Activated T-helper 9 cell treated with anti-CD3 and anti-CD28 coated beads, Interleukin-2, amount 50 U/mL, for 16 hours (primary cell): Measurements from ENCODE around the gene L3MBTL2.
A peak's percentile ranks its signal among the peaks of the same experiment; 100 is the strongest.

Experiments
- DNase-seq: peaks from one replicate; pipeline ENCODE4 v3.0.0-alpha.2; 2020; ENCODE audit warnings: low read depth

Gene L3MBTL2

GRCh38 chr22:41215409-41215808 is 10.3 kb downstream of the L3MBTL2 start:
- DNase-seq: no peak

DNA sequence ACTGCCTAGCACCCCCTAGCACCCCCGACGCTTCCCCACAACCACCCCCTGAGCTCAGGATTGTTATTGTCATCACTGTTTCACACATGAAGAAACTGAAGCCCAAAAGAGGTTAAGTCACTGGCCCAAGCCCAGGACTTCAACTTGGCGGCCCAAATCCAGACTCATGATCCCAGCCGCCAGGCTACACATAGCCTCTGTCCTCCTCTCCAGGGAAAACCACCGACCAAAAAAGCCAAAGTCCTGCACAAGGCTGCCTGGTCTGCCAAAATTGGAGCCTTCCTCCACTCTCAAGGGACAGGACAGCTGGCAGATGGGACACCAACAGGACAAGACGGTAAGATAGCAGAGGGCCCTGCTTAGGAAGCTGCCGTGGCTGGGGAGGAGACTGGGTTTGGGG is 10.8 kb downstream of the L3MBTL2 start:
- DNase-seq: no peak

GRCh38 chr22:41216984-41217383 is 11.9 kb downstream of the L3MBTL2 start:
- DNase-seq: no peak

- no peak for DNase-seq
Measured at GRCh38 chr22:41217553-41218157, 12.5 kb downstream of the L3MBTL2 start.

DNA sequence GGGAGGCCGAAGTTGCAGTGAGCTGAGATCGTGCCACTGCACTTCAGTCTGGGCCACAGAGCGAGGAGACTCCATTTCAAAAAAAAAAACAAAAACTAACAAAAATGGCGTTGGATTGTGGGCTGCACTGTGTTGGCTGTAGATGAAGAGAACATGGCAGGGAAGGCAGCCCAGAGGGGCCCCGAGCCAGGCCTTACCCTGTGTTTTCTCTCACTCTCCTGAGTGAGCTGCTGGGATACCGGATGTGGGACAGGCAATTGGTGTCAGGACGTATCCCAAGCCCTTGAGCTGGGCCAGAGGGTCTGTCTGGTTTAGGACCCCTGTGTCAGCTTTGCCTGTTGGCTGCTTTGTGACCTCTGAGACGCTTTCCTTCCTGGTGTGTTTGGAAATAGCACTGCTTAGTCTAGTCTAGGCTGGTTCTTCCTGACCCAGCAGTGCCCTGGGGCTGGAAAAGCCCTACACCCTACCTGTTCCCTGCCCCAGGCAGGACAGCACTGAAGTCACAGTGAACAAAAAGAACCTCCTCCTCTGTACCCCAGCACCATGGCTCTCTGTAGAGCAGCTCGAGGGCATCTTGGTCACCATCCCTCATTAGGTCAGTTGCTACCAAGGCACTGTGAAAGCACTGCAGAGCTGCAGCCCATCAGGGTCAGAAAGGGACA is 17.9 kb downstream of the L3MBTL2 start:
- DNase-seq: no peak

DNA sequence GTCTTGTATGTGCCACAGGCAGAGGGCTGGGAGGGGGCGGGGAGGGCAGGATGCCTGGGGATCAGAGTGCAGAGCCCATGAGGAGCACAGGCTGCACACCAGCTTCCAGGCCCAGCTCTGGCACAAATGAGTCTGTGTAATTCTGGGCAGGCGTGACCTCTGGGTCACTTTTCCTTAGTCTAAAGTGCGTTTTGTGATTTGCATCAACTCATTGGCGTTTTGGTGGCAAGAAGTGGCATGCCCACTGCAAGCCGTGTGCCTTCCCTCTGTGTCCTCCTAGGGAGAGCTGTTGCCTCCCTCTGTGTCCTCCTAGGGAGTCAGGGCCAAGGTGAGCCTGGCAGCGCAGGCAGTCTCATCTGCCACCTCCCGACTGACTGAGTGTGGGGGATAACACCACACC is 18.4 kb downstream of the L3MBTL2 start:
- no peak for DNase-seq

GRCh38 chr22:41226723-41227655 is 21.9 kb downstream of the L3MBTL2 start:
- no peak for DNase-seq

DNA sequence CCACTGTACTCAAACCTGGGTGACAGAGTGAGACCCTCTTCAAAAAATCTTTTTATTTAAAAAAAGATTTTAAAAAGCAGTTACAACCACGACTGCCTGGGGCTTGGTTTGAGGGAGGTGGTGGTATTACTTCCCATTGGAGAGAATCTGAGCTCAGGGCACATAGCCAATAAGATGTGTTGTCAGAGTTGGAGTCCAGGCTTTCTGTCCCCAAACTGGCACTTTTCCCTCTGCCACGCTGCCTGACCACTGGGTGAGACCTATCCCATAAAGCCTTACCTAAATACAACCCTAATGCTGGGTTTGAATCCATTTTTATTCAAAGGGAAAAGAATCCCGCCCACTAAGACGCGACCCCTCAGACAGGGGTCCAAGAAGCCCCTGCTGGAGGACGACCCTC is 24.1 kb downstream of the L3MBTL2 start:
- no peak for DNase-seq

DNA sequence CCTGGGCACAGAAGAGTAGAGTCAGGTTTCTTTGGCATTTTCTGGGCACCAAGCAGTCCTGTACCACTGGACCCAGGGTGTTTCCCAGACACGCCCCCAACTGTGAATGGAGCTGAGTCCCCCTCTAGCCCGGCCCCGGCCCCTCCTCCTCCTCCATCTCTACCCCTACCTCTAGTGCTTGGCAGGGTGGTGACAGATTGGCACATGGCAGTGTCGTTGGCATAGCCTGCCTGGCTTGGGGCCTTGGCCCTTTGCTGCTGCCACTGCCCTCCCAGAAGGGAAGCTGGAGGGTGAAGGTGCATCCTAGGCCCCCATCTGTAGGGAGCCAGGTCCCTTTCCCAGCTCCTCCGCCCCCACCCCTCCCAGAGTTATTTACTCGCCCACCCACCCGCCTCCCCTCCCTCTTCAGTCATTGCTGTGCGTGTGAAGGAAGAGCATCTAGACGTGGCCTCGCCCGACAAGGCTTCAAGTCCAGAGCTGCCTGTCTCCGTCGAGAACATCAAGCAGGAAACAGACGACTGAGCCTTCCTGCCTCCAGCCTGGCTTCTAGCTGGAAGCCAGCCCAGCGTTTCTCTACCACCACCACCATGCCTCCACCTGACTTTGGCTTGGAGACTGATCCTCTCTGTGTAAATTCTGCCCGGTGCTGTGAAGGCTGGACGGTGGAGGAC is 24.8 kb downstream of the L3MBTL2 start:
- DNase-seq: no peak

DNA sequence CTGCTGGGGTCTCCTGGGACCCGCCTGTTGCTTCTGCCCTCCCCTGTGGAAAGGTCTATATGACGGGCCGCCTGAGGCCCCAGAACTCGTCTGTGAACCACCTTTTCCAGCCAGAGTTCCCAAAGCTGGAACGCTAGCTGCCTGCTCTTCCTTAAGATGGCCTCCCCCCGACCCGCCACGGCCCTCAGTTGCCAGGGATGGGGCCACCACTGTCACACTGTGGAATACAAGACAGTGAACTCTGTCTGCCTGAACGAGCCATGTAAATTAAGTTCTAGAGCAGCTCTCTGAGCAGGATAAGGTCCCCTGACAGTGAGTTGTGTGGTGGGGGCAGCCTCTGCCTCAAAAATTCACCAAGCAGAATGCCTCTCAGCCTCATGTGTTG is 25.3 kb downstream of the L3MBTL2 start:
- DNase-seq: no peak

DNA sequence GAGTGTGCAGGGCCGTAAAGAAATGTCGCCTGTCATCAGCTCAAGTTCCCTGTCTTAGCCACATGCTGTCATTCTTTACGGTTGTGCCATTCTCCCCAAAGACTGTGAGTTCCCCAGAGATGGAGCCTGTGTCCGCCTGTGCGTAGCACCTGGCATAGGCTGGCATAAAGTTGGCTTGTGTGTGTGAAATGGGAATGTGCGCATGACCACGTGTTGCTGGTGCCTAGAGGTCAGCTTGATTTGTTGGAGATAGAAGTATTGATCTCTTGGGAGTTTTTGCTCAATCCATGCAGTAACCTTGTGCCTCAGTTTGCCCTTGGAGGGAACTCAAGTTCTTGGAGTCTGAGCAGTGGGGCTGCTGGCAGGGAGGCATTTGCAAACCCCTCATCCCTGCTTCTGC is 26.3 kb downstream of the L3MBTL2 start:
- DNase-seq: no peak

GRCh38 chr22:41234815-41235695 is 29.9 kb downstream of the L3MBTL2 start:
- DNase-seq: no peak

- DNase-seq: no peak
Measured at GRCh38 chr22:41237036-41237706, 32.1 kb downstream of the L3MBTL2 start.

- DNase-seq: peak; percentile 68
Measured at GRCh38 chr22:41237707-41238569, 32.8 kb downstream of the L3MBTL2 start.

- no peak for DNase-seq
Measured at GRCh38 chr22:41238570-41239442, 33.7 kb downstream of the L3MBTL2 start.

DNA sequence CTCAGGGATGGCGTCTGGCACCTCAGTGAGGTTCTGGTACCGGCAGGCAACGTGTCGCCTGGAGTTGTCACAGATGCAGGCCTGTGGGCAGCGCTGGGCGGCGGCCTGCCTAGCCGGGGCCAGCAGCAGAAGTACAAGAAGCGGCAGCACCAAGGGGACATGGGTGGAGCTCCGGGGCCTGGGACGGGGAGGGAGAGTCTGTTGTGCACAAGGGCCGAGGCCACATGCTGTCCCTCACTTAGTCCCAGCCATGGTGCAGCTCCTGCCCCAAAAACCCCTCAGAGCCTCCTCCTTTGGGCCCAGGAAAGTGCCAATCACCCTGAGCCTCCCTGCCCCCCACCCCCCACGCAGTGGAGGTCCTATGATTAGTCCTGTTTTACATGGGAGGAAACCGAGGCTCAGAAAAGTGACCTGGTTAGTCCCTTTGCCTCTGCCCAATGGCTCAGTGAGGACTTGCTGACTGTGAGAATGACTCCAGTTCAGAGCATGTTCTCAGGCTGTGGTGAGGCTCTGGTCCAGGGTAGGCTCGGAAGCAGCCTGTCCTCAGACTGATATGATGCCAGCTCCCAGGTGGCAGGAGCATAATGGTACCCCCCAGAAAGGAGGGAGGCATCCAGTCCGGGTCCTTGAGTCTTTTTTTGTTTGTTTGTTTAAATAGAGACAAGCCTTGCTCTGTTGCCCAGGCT is 34.5 kb downstream of the L3MBTL2 start:
- no peak for DNase-seq

- DNase-seq: no peak
Measured at GRCh38 chr22:41240377-41241132, 35.4 kb downstream of the L3MBTL2 start, which contains the start of gene CHADL. Gene CHADL (minus strand): TSS chr22:41240931. CDS start chr22:41240881, 50 bp downstream.
